ENCODE results near the gene INSM1. TPM values are rescaled to one million over a fixed set of nuclear protein-coding genes. Genes with fewer than 3 reads are reported as not detected.

INSM1 gene
- total RNA-seq, 1 experiment from 2014 or later, result 6.3 TPM

- DNase-seq, result no peak
- no peaks in the 10 kb centered on the region for H3K36me3 ChIP-seq
- H3K27ac ChIP-seq, result 0 out of 2 replicates have a peak overlapping the region, but pooled peaks have one; percentile 31
- H3K27me3 ChIP-seq, result no peaks in the 10 kb centered on the region
- H3K4me1 ChIP-seq, result peaks cover 8% of the 10 kb centered on the region; the same call in 1 of the 2 replicates
- peak overlapping the region; percentile 73 for H3K4me3 ChIP-seq
- H3K9me3 ChIP-seq (replicated peaks), result no peaks in the 10 kb centered on the region
Observed at GRCh38 chr20:20366876-20367574, 879 bp upstream of the INSM1 start.

- peak overlapping the region; percentile 73 for H3K4me3 ChIP-seq
- DNase-seq, result peak; percentile 50
- no peaks in the 10 kb centered on the region for H3K27me3 ChIP-seq
- peaks cover 20% of the 10 kb centered on the region for H3K4me1 ChIP-seq
- no peaks in the 10 kb centered on the region for H3K9me3 ChIP-seq (replicated peaks)
- no peaks in the 10 kb centered on the region for H3K36me3 ChIP-seq
- no peak overlapping the region for H3K27ac ChIP-seq
Observed at GRCh38 chr20:20368418-20369249, 730 bp downstream of the INSM1 start.

- H3K27ac ChIP-seq, result no peak overlapping the region
- no peaks in the 10 kb centered on the region for H3K27me3 ChIP-seq
- no peaks in the 10 kb centered on the region for H3K9me3 ChIP-seq (replicated peaks)
- no peaks in the 10 kb centered on the region for H3K36me3 ChIP-seq
- peaks cover 29% of the 10 kb centered on the region for H3K4me1 ChIP-seq
- peak; percentile 11 to 33 for DNase-seq
- H3K4me3 ChIP-seq, result peak overlapping the region; percentile 73
Observed at GRCh38 chr20:20369250-20370093, 1.6 kb downstream of the INSM1 start.

GRCh38 chr20:20370094-20370575 is 2.2 kb downstream of the INSM1 start:
- peak; percentile 38 to 60 for DNase-seq
- Histone ChIP-seq H3K4me1 (peaks cover 34% of the 10 kb centered on the region), H3K9me3 (replicated peaks) (no peaks in the 10 kb centered on the region), H3K27ac (no peak overlapping the region), H3K36me3 (no peaks in the 10 kb centered on the region), H3K27me3 (no peaks in the 10 kb centered on the region), H3K4me3 (peak overlapping the region; percentile 73)

- Histone ChIP-seq H3K4me1 (peaks cover 34% of the 10 kb centered on the region), H3K27ac (no peak overlapping the region), H3K36me3 (no peaks in the 10 kb centered on the region), H3K27me3 (no peaks in the 10 kb centered on the region), H3K9me3 (replicated peaks) (no peaks in the 10 kb centered on the region), H3K4me3 (no peak overlapping the region)
- DNase-seq, result no peak
Observed at GRCh38 chr20:20371083-20371482, 3.2 kb downstream of the INSM1 start.

- Histone ChIP-seq H3K36me3 (no peaks in the 10 kb centered on the region), H3K27ac (peak overlapping the region; percentile 84; the same call in 1 of the 2 replicates), H3K4me1 (peaks cover 34% of the 10 kb centered on the region), H3K9me3 (replicated peaks) (no peaks in the 10 kb centered on the region), H3K4me3 (no peak overlapping the region), H3K27me3 (no peaks in the 10 kb centered on the region)
- DNase-seq, result no peak
Observed at GRCh38 chr20:20371681-20372080, 3.8 kb downstream of the INSM1 start.

- peak overlapping the region; percentile 29 for H3K4me3 ChIP-seq
- peak; percentile 94 to 95 for DNase-seq
- H3K36me3 ChIP-seq, result no peaks in the 10 kb centered on the region
- H3K9me3 ChIP-seq (replicated peaks), result no peaks in the 10 kb centered on the region
- H3K27me3 ChIP-seq, result no peaks in the 10 kb centered on the region
- peak overlapping the region; percentile 84 for H3K27ac ChIP-seq
- peaks cover 34% of the 10 kb centered on the region for H3K4me1 ChIP-seq
Observed at GRCh38 chr20:20373091-20373571, 5.2 kb downstream of the INSM1 start.

- no peaks in the 10 kb centered on the region for H3K27me3 ChIP-seq
- H3K4me3 ChIP-seq, result no peak overlapping the region
- no peaks in the 10 kb centered on the region for H3K36me3 ChIP-seq
- H3K4me1 ChIP-seq, result peaks cover 34% of the 10 kb centered on the region
- H3K27ac ChIP-seq, result no peak overlapping the region
- peaks cover 3% of the 10 kb centered on the region for H3K9me3 ChIP-seq (replicated peaks)
- no peak for DNase-seq
Observed at GRCh38 chr20:20375862-20376261, 8.0 kb downstream of the INSM1 start.

GRCh38 chr20:20386192-20386591 is 18.3 kb downstream of the INSM1 start:
- Histone ChIP-seq H3K27me3 (no peaks in the 10 kb centered on the region), H3K36me3 (no peaks in the 10 kb centered on the region), H3K9me3 (replicated peaks) (peaks cover under 1% of the 10 kb centered on the region; the same call in 1 of the 2 replicates), H3K4me1 (no peaks in the 10 kb centered on the region), H3K27ac (no peak overlapping the region), H3K4me3 (no peak overlapping the region)
- DNase-seq, result no peak

GRCh38 chr20:20390393-20390792 is 22.5 kb downstream of the INSM1 start:
- Histone ChIP-seq H3K4me1 (no peaks in the 10 kb centered on the region), H3K4me3 (no peak overlapping the region), H3K27ac (no peak overlapping the region), H3K9me3 (replicated peaks) (no peaks in the 10 kb centered on the region), H3K27me3 (no peaks in the 10 kb centered on the region), H3K36me3 (no peaks in the 10 kb centered on the region)
- no peak for DNase-seq

GRCh38 chr20:20391115-20391514 is 23.2 kb downstream of the INSM1 start:
- Histone ChIP-seq H3K4me1 (peaks cover 6% of the 10 kb centered on the region; the same call in 1 of the 2 replicates), H3K4me3 (no peak overlapping the region), H3K27me3 (no peaks in the 10 kb centered on the region), H3K27ac (no peak overlapping the region), H3K36me3 (no peaks in the 10 kb centered on the region), H3K9me3 (replicated peaks) (no peaks in the 10 kb centered on the region)
- no peak for DNase-seq

- Histone ChIP-seq H3K36me3 (no peaks in the 10 kb centered on the region), H3K4me1 (peaks cover 8% of the 10 kb centered on the region), H3K4me3 (no peak overlapping the region), H3K27ac (no peak overlapping the region), H3K27me3 (no peaks in the 10 kb centered on the region), H3K9me3 (replicated peaks) (no peaks in the 10 kb centered on the region)
- no peak for DNase-seq
Observed at GRCh38 chr20:20391766-20392165, 23.9 kb downstream of the INSM1 start.

GRCh38 chr20:20393207-20394120 is 25.6 kb downstream of the INSM1 start:
- H3K36me3 ChIP-seq, result no peaks in the 10 kb centered on the region
- no peak for DNase-seq

More at GRCh38 chr20:20393207-20394120, 25.6 kb downstream of the INSM1 start:
- no peaks in the 10 kb centered on the region for H3K9me3 ChIP-seq (replicated peaks)
- H3K27ac ChIP-seq, result no peak overlapping the region
- H3K4me1 ChIP-seq, result peaks cover 12% of the 10 kb centered on the region
- H3K4me3 ChIP-seq, result no peak overlapping the region
- no peaks in the 10 kb centered on the region for H3K27me3 ChIP-seq
